Medulla oblongata (tissue), 1 donor: Measurements from ENCODE around the gene PRKN.
A peak's percentile ranks its signal among the peaks of the same experiment; 100 is the strongest.

Source experiments
- DNase-seq: peaks from one replicate; pipeline ENCODE4 v3.0.0-alpha.2; 2015; ENCODE audit errors: extremely low spot score

The PRKN gene

DNA sequence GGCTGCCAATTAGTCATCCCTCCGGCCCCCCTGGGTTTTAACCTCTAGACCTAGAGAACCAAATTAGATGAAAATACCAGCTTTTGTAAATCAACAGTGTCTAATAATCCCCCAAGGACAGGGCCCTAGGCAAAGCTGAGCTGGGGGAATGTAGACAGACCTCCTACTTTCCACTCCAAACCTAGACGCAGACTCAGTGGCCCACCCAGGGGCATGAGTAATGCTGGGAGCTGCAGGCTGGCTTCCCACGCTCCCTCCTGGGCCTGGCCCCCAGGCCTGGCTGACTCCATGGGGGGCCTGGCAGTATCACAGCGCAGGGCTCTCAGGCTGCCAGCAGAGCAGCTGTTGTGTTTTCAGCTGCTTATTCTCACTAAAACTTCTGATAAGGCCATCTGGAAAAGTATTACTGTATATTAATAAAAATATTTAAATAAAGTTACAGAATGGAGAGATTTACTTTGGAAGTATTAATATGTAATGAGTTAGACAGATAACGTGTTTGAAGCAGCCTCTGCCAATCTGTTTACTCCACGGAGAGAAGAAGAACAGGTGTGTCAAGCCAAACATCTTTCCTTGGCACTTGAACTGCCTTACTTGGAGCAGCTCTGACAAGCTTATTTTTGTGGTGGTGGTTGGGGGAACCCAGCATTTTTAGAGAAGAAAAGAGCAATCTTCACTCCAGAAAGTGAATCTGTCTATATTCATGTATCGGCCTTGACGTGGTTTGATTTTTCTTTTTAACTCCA is 1309.7 kb downstream of the PRKN start:
- DNase-seq: no peak

DNA sequence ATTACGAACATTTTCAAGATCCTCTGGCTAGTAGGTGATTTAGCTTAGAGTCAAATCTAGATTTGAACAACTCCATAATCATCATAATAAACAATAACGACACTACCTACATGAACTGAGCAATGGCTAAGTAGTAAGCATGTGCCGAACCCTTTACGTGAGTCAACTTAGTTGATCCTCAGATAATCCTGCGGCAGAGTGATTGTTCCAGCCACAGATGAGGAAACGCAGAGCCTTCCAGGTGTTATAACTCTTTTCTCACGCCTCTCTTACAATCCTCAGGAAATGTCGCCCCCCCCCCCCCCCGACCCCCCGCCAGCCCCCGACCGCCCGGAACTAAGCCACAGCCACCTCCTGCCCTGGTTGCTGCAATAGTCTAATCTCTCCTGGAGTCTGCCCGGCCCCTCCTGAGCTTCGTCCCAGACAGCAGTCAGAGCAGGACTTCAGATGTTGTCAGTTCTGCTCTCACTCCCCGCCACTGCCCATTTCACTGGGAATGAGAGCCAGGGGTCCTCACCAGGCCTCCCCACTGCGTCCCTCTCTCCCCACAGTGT is 1312.2 kb downstream of the PRKN start:
- DNase-seq: no peak

DNA sequence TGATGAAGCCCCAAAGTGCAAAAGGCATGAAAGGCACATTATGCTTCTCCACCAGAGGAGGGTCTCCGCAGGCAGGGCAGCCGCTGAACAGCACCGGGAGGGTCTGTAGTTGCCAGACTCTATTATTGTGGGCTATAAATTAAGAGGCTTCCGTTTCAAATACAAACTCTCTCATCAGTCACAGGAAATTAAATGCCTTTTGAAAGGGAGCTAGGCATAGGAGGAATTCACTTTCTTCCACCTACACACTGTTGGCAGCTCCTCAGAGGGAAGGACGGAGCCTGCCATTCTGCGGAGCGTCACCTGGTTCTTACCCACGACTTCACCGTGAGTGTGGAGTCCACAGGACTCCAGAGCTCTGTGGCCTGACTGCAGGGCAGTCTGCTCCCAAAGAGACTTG is 1312.9 kb downstream of the PRKN start:
- DNase-seq: no peak

DNA sequence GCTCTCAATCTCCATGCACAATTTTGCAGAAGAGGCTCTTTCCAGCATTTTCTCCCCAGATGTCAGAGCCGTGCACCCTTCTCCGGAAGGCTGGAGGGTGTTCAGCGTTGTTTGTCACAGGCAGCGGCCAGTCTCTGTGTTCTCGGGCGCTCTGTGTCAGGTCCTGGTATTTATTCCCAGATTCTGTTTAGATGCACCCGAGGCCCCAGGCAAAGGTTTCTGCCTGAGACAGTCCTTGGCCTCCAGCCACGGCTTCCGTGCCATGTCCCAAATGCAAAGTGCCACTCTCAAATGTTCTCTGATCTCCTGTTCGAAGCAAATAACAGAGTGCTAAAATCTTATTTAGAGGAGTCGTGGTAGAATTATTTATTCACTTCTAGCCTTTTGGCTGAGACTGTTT is 1313.4 kb downstream of the PRKN start:
- no peak for DNase-seq

DNA sequence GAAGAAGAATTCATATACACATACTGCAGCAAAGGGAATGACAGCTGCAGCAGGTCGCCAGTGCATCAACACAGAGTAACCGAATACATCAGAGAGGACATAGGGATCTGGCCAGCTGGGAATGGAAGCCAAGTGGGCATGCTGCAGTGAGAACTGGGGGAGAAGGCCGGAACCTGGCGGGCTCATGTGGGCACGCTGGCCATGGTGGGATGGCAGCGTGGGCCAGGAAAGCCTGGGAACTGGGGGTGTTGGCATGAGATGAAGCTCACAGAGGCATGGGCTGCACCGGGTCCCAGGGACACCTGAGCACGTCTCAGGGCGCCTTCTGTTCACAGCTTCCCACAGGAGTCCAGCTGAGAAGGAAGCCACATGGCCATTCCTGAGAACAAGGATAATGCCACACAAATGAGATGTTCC is 1314.2 kb downstream of the PRKN start:
- no peak for DNase-seq

DNA sequence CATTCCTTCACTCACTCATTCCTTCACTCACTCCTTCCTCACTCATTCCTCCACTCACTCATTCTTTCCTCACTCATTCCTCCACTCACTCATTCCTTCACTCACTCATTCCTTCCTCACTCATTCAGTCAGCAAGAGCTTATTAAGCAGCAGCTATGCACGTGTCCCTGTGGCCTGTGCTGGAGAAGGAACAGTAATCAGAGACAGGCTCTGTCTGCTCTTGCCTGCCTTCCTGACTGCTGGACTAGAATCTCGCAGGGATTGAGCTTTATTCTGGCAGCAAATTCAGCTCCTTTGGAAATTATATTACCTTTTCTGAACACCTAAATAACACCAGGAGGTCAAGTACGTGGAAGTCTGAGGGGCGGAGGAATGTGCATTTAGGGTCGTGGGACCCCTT is 1314.8 kb downstream of the PRKN start:
- no peak for DNase-seq

DNA sequence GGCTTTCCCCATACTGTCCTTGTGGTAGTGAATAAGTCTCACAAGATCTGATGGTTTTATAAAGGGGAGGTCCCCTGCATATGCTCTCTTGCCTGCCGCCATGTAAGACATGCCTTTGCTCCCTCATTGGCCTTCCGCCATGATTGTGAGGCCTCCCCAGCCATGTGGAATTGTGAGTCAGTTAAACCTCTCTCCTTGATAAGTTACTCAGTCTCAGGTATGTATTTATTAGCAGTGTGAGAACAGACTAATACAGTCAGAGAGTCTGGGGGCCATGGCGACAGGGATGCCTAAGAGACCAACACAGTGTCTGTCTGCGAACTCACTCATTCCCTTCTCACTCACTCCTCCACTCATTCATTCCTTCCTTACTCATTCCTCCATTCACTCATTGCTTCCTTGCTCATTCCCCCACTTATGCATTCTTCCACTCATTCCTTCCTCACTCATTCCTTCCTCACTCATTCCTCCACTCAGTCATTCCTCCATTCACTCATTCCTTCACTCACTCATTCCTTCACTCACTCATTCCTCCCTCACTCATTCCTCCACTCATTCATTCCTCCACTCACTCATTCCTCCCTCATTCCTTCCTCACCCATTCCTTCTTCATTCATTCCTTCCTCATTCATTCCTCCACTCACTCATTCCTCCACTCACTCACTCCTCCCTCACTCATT is 1316.2 kb downstream of the PRKN start:
- no peak for DNase-seq

DNA sequence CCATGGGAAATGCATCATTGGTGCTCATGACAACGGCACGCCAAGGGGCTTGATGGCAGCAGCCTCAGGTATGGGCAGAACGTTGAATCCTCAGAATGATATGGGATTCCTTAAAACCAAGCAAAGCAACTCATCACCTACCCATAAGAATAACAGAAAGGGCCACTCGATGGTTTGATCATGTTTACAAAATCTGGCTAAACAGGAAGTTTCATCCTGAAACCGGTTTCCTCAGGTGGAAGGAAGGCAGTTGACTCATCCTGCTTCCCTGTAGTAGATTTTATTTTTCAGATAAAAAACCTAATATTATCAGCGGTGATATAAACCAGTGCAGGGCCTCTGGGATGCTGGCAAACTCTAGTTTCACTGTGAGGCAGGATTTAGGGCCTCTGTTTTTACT is 1316.8 kb downstream of the PRKN start:
- no peak for DNase-seq

DNA sequence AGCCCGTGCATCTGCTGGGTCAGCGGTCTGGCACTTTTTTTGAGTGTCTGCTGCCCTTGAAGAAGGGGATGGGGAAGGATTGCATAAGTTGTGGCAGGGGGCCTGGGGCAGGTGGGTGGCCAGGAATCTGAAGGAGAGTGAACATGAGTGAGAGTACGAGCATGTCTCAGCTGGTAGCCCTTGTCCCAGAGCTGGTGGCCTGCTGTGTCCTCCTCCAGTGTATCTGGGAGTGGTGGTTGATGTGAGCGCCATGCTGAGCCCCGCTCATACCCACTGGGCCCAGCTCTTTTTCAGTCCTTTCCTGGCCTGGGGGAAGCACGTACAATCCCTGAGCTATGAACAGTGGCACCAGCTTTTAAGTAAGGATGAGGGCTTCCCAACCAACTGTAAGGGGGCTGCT is 1317.5 kb downstream of the PRKN start:
- DNase-seq: no peak

DNA sequence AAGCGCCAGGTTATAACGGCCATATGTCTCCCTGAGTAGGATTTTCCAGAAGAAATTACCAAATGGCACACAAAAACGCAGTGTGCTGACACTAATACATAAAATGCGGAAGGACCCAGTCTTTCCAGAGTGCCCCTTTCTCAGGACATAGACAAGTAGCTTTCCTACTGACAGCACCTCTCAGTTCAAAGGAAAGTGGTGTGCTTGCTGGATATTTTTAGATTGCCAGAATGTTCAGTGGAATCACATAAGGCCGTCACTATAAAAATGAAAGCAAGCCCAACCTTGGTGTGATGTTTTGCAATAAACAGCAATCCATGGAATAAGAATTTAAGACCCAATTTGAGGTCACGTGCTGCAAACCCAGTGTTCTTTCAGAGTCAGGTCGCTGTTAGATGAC is 1318.2 kb downstream of the PRKN start:
- DNase-seq: no peak

DNA sequence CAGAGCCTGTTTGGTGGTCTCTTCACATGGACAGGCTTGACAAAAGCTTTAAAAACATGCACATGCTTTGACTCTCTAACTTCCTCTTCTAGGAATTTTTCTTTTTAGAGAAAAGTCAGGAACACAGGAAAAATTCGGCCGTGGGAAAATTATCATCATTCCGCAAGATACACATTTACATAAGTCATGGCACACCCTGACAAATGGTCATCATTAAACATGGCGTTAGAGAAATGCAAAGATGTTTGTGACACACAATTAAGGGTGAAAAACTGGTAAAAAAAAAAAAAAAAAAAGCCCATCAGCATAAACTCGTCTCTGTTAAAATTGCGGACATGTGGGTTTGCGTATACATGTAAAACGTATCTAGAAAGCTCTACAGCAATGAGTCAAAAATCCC is 1319.5 kb downstream of the PRKN start:
- no peak for DNase-seq

DNA sequence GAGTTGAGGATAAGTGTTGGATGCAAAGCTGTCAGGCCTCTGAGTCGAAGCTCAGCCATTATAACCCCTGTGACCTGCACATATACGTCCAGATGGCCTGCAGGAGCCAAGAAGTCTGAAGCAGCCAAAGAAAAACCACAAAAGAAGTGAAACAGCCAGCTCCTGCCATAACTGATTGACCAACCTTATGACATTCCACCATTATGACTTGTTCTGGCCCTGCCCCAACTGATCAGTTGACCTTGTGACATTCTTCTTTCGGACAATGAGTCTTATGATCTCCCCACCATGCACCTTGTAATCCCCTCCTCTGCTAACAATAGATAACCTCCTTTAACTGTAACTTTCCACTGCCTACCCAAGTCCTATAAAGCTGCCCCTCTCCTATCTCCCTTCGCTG is 1320.0 kb downstream of the PRKN start:
- DNase-seq: no peak

DNA sequence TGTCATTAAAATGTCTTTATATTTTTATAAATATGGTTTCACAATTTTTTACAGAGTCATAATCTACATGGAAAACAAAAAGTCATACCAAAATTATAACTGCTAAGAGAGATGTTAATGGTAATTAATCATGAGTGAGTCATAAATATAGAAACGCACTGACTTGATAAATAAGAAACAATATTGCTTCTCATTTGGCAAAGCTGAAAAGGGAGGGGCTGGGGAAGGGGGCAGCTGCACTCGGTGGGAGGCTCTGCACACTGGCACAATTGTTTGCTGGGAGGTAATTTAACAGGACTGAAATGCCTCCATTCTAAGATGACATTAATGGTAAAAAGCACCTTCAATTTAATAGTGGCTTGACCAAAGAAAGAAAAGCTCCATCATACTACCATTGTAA is 1320.5 kb downstream of the PRKN start:
- no peak for DNase-seq

DNA sequence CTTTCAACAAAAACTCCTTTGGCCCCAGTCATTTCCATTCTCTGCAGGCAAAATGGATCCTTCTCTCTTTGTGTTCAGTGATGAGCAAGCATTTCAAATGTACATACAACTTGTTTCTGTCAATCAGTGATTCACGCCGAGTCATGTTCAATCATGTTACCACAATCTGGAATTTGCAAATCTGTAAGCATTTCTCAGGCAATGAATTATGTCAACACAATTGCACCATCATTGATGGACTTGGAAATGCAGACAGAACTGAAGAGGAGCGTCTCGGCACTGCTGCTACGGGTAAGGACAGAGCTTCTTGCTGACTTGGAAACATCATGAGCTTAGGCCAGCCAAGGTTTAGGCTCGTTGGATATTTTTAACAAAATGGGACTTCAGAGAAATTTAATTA is 1320.9 kb downstream of the PRKN start:
- DNase-seq: no peak

DNA sequence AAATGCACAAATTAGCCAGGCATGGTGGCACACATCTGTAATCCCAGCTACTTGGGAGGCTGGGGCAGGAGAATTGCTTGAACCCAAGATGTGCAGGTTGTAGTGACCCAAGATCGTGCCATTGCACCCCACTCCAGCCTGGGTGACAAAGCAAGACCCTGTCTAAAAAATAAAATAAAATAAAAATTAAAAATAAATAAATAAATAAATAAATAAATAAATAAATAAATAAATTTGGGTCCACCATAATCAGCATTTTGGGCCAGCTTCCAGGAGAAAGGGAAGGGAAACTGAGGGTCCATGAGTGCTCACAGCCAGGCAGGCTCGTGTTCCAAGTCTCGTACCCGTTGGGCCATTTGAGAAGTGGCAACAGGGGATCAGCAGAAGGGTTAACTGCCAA is 1322.1 kb downstream of the PRKN start:
- no peak for DNase-seq

DNA sequence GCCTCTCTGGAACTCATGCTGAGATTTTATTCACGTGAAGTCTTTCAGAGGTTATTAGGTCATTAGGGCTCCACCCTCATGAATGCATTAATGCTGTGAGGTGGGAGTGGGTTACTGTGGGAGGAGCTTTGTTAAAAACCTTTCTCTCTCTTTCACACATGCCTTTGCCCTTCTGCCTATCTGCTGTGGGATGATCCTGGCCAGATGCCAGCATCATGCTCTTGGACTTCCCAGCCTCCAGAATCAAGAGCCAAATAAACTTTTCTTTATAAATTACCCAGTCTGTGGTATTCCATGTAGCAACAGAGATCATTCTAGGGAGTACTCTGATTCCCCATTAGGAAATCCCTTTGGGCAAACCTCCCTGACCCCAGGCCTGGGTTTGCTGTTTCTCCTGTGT is 1323.8 kb downstream of the PRKN start:
- DNase-seq: no peak

DNA sequence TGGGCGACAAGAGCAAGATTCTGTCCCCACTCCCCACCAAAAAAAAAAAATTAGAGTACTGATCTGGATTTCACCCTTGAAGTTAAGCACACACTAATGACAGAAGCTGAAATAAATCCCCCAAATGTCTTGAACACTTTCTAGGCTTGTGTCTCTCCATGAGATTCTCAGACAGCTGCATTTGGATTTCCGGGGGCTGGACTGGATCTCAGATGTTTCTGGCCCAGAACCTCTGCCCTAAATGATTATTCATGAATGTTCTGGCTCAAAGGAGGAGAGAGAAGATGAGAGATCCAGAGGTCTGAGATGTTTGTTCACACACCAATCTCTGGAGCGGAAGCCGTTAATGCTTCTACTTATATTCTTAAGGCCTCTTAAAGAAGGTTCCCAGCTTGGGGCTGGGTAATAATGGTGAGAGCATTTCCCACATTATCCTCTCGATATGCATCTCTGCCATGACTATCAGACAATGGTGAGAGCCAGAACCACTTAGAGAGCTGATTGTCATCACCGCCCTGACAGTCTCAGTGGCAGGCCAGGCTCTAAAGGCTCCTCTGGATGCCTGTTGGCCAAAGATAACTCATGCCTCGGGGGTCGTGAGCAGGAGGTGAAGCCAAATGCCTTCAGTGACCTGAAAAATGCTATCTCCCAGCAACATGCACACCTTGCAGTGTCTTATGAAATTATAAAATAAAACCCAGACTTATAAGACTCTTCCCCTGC is 1325.8 kb downstream of the PRKN start:
- no peak for DNase-seq

DNA sequence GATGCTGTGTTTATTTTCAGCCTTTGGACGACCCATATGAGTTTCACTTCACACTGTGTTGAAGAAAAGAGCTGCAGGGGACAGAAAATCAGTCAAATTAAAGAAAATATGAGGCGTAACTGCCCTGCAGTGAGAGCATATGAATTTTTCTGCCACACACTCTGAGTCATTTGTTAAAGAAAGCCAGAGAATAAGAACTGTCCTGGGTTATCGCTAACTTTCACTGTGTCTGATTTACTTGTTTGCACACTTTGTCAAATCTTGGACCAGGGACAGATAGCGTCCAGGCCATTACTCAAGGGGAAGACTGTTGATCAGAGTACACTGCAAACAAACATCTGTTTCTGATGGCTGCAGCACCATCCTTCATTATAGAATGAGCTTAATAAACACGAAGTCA is 1326.9 kb downstream of the PRKN start:
- no peak for DNase-seq

DNA sequence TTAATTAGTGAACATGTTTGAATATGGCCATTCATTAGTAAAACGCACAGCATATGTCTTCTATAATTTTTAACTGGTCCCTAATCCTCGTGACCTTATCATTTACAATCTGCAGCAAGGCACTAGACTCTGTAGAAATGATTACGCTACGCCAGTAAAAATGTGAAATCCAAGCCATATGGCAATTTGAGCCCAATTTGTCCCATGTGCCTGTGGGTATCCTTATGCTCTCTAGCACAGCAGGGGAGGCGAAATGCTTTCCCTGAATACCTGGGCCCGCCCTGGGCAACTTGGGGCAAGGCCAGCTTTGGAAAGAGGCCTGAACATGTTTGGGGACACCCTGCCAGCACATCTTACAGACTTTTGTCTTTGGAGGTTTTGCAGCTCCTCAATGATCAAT is 1331.0 kb downstream of the PRKN start:
- no peak for DNase-seq

DNA sequence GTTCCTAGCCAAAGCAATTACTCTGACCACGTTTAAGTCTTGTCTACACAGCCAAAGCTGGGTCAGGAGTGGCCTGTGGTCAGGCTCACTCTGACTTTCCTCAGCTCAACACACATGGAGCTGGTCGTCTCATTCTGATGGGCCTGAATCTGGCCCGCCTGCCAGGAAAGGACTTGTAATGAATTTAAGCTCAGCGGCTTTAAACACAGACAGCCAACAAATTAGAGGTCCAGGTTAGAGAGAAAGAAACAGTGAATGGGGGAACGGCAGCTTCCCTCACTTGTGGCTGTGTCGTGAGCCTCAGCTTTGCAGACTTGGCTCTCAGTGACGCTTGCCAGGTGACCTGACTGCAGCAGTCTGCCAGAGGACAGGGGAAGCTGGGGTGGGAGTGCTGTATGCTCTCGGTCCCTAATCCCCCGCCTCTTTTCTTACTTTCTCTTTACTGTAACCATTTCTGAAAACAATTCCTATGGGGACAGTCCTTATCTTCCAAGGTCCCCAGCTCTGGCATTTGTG is 1331.8 kb downstream of the PRKN start:
- DNase-seq: no peak

DNA sequence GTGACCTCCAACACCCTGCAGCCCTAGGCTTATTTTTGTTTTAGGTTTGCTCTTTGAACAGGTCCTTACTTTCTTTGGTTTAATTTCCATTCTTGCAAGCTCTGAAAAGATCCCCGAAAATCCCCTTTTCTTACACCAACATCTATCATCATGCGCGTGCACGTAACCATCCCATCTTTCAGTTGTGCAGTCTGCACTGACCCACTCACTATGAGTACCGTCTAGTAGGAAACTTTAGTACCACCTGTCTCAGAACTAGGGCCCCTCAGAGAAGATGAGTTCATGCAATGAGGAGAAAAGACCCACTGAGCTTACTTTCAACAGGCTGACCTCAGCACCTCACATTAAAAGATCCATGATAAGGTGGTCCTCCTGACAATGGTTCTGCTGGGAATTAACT is 1333.1 kb downstream of the PRKN start:
- no peak for DNase-seq

DNA sequence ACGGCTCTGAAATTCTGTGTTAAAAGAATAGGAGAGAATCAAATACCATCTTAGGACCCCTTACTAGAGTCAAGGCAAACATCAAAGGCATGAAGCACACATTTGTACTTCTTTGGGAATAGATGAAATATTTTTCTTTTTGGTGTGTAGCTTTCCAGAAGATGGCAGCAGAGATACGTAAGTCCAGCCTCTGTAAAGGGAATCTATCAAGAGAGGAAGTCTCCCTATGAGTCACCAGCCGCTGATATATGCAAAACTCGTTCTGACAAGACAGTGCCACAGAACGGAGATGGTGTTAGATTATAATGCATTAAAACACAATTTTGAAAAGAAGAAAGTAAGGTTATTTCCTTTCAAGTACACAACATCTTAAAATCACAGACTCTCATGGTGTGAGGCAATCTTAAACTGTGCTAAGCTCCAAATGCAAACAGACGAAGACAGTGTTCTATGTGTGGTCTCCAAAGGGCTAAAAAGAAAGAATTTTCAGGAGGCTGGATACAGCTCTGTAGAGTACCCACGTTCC is 1333.7 kb downstream of the PRKN start:
- peak; percentile 93 for DNase-seq
